SJCRH30 (cell line): ENCODE measurements around the gene WDR86. TPM values are rescaled to one million over a fixed set of nuclear protein-coding genes. Genes with fewer than 3 reads are reported as not detected.
A peak's percentile ranks its signal among the peaks of the same experiment; 100 is the strongest.

Experiments used
- DNase-seq, 2 experiments: peaks; one replicate each; pipeline ENCODE4 v3.0.0-alpha.2; 2015 to 2020
- H3K27ac ChIP-seq: fragments of 250-450 bp; sonication (Bioruptor Pico); 2 replicates; pipeline ENCODE4 v1.5.1; 2020; ENCODE audit warnings: mild to moderate bottlenecking, moderate library complexity
- H3K27me3 ChIP-seq: fragments of 250-450 bp; sonication (Bioruptor Pico); 2 replicates; pipeline ENCODE4 v1.5.1; 2020; ENCODE audit warnings: mild to moderate bottlenecking, moderate library complexity
- H3K36me3 ChIP-seq: fragments of 250-450 bp; sonication (Bioruptor Pico); 2 replicates; pipeline ENCODE4 v1.5.1; 2020; ENCODE audit warnings: mild to moderate bottlenecking, moderate library complexity
- H3K4me1 ChIP-seq: fragments of 250-450 bp; sonication (Bioruptor Pico); 2 replicates; pipeline ENCODE4 v1.5.1; 2020; ENCODE audit warnings: mild to moderate bottlenecking, moderate library complexity
- H3K4me3 ChIP-seq: fragments of 250-450 bp; sonication (Bioruptor Pico); 2 replicates; pipeline ENCODE4 v1.5.1; 2020; ENCODE audit warnings: mild to moderate bottlenecking, moderate library complexity
- H3K9me3 ChIP-seq: fragments of 250-450 bp; sonication (Bioruptor Pico); replicated peaks from 2 replicates; pipeline ENCODE4 v1.5.1; 2020; ENCODE audit warnings: mild to moderate bottlenecking, moderate library complexity
- total RNA-seq: library from RNA; depleted of rRNA; stranded (reverse); fragments of >200 nt; shearing (Covaris generic); gene quantifications from 2 replicates; pipeline ENCODE4 v1.2.3, GENCODE V29; 2014

Gene WDR86
- total RNA-seq, 1 experiment from 2014 or later: 1.0 TPM

- no peaks in the 10 kb centered on the region for H3K9me3 ChIP-seq
- peaks cover 33% of the 10 kb centered on the region; the same call in 1 of the 2 replicates for H3K27me3 ChIP-seq
- DNase-seq: no peak
Measured at GRCh38 chr7:151389096-151389767, 20.6 kb downstream of the WDR86 start.

GRCh38 chr7:151388430-151388829, 21.4 kb downstream of the WDR86 start:
- peaks cover 16% of the 10 kb centered on the region; the same call in 1 of the 2 replicates for H3K4me1 ChIP-seq
- no peaks in the 10 kb centered on the region for H3K9me3 ChIP-seq
- H3K4me3 ChIP-seq: no peak overlapping the region
- H3K36me3 ChIP-seq: no peaks in the 10 kb centered on the region
- H3K27ac ChIP-seq: no peak overlapping the region
- DNase-seq: no peak
- peaks cover 33% of the 10 kb centered on the region; the same call in 1 of the 2 replicates for H3K27me3 ChIP-seq

More at GRCh38 chr7:151389096-151389767, 20.6 kb downstream of the WDR86 start:
- Histone ChIP-seq H3K27ac (no peak overlapping the region), H3K36me3 (no peaks in the 10 kb centered on the region), H3K4me1 (peaks cover 19% of the 10 kb centered on the region), H3K4me3 (no peak overlapping the region)

- H3K4me3 ChIP-seq: no peak overlapping the region
- no peak overlapping the region for H3K27ac ChIP-seq
- H3K4me1 ChIP-seq: peaks cover 16% of the 10 kb centered on the region; the same call in 1 of the 2 replicates
- no peak for DNase-seq
- no peaks in the 10 kb centered on the region for H3K36me3 ChIP-seq
- H3K27me3 ChIP-seq: peaks cover 31% of the 10 kb centered on the region; the same call in 1 of the 2 replicates
- no peaks in the 10 kb centered on the region for H3K9me3 ChIP-seq
Measured at GRCh38 chr7:151388007-151388297, 21.9 kb downstream of the WDR86 start.

DNA sequence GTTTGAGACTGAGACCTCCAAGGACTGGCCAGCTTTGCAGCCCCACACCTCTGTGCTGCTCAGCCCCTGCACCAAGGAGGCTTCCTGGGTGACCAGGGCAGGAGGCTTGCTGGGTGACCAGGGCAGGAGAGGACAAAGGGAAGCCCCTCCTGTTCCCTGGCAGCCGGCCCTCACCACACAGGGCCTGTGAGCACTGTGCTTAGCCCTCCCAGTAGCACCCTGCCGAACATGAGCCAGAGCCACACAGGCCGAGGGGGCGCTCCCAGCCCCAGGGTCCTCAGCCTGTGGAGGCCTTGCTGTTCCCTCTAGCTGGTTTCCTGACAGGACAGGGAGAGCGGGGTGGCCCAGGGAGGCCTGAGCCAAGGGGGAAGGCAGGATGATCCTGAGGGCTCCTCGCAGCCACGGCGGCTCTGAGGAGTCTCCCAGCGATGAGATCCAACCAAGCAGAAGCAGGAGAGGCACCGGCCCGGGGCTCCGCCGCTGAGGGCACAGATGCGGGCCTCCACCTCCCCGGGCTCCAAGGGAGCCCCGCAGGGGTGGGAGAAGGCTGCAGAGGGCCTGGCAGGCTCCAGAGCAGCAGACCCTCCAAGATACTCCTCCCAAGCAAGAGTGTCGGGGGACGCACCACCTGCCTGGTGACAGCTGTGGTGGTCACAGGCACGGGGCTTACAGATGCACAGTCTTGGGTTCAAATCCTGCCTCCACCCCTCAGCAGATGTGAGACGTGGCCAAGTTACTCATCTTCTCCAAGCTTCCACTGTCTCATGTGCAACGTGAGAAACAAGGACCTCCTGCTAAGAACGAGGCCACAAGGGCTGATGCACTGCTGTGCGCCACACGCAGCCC, 22.5 kb downstream of the WDR86 start:
- H3K27me3 ChIP-seq: peaks cover 25% of the 10 kb centered on the region; the same call in 1 of the 2 replicates
- no peaks in the 10 kb centered on the region for H3K9me3 ChIP-seq
- peaks cover 16% of the 10 kb centered on the region; the same call in 1 of the 2 replicates for H3K4me1 ChIP-seq
- H3K36me3 ChIP-seq: no peaks in the 10 kb centered on the region
- no peak overlapping the region for H3K4me3 ChIP-seq
- H3K27ac ChIP-seq: no peak overlapping the region
- no peak for DNase-seq

DNA sequence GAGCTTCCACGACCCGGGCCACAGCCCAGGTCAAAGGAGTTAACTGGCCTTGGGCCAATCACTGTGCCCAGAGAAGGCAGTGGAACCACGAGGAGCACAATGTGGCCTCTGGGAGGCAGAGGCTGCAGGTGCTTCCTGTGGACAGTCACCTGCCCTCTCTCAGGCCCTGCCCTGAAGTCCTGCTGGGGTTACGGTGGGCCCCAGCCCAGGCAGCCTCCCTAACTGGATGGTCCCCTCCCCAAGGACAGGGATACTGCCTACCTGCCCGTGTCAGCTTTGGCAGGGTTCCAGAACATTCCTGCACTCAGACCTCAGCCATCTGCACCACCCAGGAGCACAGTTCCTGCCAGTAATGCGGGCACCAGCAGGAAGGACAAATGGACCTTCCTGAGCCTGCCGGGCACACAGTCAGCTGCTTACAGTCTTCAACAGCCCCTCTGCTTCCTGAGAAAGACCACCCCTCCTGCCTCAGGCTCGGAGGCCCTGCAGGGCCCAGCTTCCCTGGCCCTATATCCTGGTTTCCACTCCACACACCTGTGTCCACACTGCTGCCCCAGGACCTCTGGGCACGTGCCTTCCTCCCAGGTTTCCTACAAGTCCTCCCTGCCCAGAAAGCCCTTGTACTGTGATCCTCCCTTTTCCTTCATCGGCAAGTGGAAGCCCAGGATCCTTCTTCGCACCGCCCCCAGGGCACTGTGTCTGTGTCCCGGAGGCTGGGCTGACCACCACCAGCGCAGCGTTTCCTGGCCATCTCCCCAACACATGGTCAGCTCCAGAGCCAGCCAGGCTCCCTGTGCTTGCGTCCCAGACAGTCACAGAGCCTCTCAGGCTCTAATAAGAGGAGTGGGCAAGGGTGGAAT, 23.3 kb downstream of the WDR86 start:
- peaks cover 16% of the 10 kb centered on the region; the same call in 1 of the 2 replicates for H3K4me1 ChIP-seq
- no peak for DNase-seq
- no peak overlapping the region for H3K4me3 ChIP-seq
- no peaks in the 10 kb centered on the region for H3K9me3 ChIP-seq
- H3K27me3 ChIP-seq: peaks cover 25% of the 10 kb centered on the region; the same call in 1 of the 2 replicates
- no peak overlapping the region for H3K27ac ChIP-seq
- no peaks in the 10 kb centered on the region for H3K36me3 ChIP-seq

DNA sequence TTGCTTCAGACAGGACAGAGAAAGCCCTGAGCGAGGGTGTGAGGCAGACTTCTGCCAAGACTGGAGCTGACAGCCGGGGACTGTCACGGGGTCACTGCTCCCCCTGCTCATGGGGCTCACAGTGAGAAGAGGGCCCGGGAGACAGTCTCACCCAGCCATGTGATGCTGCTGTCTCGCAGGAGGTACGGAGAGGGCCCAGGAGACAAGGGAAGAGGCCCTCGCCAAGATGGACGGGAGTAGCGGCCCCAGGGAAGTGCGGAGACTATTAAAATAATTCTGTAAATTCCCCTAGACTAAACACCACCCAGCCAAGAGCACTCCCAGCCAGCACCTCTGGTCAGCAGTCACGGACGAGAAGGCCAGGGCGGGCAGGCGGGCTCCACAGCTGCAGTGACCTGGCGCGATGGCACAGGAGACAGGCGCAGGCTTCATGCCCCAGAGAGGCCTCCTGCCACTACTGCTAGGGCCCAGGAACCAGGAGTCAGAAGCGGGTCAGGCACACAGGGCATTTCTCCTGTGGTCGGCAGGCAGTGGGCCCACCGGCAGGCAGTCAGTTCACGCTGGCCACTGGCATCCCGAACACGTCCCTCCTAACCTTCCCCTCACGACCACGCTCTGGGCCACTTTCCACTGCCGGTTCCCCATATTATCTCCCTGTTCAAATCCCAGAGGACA, 24.1 kb downstream of the WDR86 start:
- H3K27me3 ChIP-seq: peaks cover 25% of the 10 kb centered on the region; the same call in 1 of the 2 replicates
- H3K4me1 ChIP-seq: peaks cover 16% of the 10 kb centered on the region; the same call in 1 of the 2 replicates

DNA sequence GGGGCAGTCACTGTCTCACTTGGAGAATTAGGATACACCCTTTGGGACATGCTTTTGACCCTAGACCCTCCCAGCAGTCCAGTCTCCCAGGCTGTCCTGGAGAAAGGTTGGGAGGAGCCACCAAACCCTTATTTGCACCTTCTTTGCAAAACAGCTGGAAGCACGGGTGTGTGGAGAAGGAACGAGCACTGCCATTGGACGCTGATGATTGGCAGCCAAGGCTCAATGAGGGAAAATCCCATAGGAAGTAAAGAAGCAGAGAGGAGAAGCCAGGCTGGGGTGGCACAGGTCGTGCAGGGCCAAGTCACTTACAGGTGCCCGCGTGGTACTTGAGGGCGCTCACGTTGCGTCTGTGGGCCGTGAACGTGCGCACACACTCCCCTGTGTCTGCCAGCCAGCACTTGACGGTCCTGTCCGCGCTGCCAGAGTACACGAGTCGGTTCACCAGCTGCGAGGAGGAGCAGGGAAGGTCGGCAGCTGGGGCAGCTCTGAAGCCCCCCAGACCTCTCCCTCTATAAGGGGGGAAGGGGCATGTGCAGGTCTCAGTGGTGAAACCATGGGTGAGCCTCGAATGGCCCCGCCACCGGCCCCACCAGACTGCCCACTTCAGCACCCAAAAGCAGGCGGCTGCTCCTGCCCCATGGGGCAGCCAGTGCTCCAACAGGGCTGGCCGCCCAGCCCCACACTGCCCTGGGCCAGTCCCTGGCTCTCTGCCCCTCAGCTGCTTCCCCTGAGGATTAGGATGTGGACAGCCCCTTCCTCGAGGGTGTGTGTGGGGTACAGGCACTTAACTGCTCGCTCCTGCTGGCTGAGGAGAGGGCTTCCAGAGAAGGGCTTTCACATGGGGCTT, 24.8 kb downstream of the WDR86 start:
- H3K27me3 ChIP-seq: peaks cover 25% of the 10 kb centered on the region; the same call in 1 of the 2 replicates
- no peak overlapping the region for H3K27ac ChIP-seq
- peak in 1 of 2 experiments; percentile 26 for DNase-seq
- no peaks in the 10 kb centered on the region for H3K36me3 ChIP-seq
- H3K9me3 ChIP-seq: no peaks in the 10 kb centered on the region
- peaks cover 16% of the 10 kb centered on the region; the same call in 1 of the 2 replicates for H3K4me1 ChIP-seq
- H3K4me3 ChIP-seq: peak overlapping the region; percentile 36

More for the DNA sequence above, 24.1 kb downstream of the WDR86 start:
- peak overlapping the region; percentile 36 for H3K4me3 ChIP-seq
- peak in 1 of 2 experiments; percentile 53 for DNase-seq
- H3K9me3 ChIP-seq: no peaks in the 10 kb centered on the region
- no peak overlapping the region for H3K27ac ChIP-seq
- no peaks in the 10 kb centered on the region for H3K36me3 ChIP-seq

GRCh38 chr7:151384352-151384697, 25.5 kb downstream of the WDR86 start:
- Histone ChIP-seq H3K4me3 (no peak overlapping the region), H3K27me3 (peaks cover 25% of the 10 kb centered on the region; the same call in 1 of the 2 replicates), H3K4me1 (peaks cover 16% of the 10 kb centered on the region; the same call in 1 of the 2 replicates), H3K36me3 (no peaks in the 10 kb centered on the region), H3K27ac (no peak overlapping the region), H3K9me3 (no peaks in the 10 kb centered on the region)
- no peak for DNase-seq

GRCh38 chr7:151383638-151384351, 26.0 kb downstream of the WDR86 start:
- Histone ChIP-seq H3K9me3 (no peaks in the 10 kb centered on the region), H3K27me3 (peaks cover 25% of the 10 kb centered on the region; the same call in 1 of the 2 replicates), H3K27ac (no peak overlapping the region), H3K36me3 (no peaks in the 10 kb centered on the region), H3K4me1 (peaks cover 16% of the 10 kb centered on the region; the same call in 1 of the 2 replicates), H3K4me3 (no peak overlapping the region)
- DNase-seq: no peak

DNA sequence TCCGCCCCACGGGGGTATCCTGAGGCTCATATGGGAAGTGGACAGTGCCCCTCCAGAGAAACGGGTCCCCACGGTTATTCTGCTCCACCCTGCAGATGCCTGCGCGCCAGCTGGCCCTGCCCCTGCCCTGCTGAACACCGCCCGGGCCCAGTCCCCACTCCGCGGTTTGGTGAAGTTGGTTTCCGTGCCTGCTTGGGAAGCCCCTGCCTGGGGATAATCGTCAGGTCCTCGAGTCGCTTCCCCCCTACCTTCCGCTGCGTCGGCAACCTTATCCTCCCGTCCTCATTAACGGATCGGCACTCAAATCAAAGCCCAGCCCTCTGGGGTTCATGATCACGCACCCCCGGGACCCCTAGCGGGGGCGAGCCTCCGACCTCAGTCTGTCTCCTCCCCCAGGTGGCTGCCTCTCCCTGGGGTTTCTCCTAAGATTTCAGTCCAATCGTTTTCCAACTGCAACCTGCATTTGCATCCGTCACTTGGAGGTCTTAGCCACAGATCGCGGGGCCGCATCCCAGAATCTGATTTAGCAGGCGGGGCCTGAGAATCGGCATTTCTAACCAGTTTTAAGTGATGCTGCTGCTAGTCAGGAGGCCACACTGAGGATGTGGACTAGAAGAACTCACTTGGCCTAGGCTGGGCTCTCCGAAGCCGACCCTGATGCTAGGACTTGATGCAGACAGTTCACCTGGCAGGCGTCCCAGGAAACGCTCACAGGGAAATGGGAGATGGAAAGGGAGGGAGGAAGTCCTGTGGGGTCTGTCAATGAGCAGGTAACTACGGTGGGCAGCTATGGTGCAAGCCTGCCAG, 27.6 kb downstream of the WDR86 start:
- H3K9me3 ChIP-seq: no peaks in the 10 kb centered on the region
- no peak for DNase-seq
- H3K27ac ChIP-seq: no peak overlapping the region
- H3K4me3 ChIP-seq: no peak overlapping the region
- peaks cover 16% of the 10 kb centered on the region; the same call in 1 of the 2 replicates for H3K4me1 ChIP-seq
- H3K27me3 ChIP-seq: peaks cover 20% of the 10 kb centered on the region; the same call in 1 of the 2 replicates
- H3K36me3 ChIP-seq: no peaks in the 10 kb centered on the region

- peaks cover 13% of the 10 kb centered on the region; the same call in 1 of the 2 replicates for H3K27me3 ChIP-seq
- no peaks in the 10 kb centered on the region for H3K36me3 ChIP-seq
- no peak overlapping the region for H3K27ac ChIP-seq
- no peak for DNase-seq
- no peaks in the 10 kb centered on the region for H3K9me3 ChIP-seq
- no peak overlapping the region for H3K4me3 ChIP-seq
- H3K4me1 ChIP-seq: peaks cover 14% of the 10 kb centered on the region; the same call in 1 of the 2 replicates
Measured at GRCh38 chr7:151381348-151382078, 28.3 kb downstream of the WDR86 start.

- no peak overlapping the region for H3K4me3 ChIP-seq
- no peak overlapping the region for H3K27ac ChIP-seq
- peaks cover 9% of the 10 kb centered on the region; the same call in 1 of the 2 replicates for H3K4me1 ChIP-seq
- H3K9me3 ChIP-seq: no peaks in the 10 kb centered on the region
- no peaks in the 10 kb centered on the region for H3K36me3 ChIP-seq
- H3K27me3 ChIP-seq: peaks cover 8% of the 10 kb centered on the region; the same call in 1 of the 2 replicates
- no peak for DNase-seq
Measured at GRCh38 chr7:151381098-151381347, 28.8 kb downstream of the WDR86 start.
